GM21526 (cell line): ENCODE data around the gene JUND.

ENCODE experiments used
- ATAC-seq: cut with Tn5 transposase; IDR thresholded peaks from one replicate; pipeline ENCODE4 v1.9.1; 2021; ENCODE audit warnings: moderate library complexity; ENCODE audit not compliant: unreplicated experiment, low FRiP score

Gene JUND

DNA sequence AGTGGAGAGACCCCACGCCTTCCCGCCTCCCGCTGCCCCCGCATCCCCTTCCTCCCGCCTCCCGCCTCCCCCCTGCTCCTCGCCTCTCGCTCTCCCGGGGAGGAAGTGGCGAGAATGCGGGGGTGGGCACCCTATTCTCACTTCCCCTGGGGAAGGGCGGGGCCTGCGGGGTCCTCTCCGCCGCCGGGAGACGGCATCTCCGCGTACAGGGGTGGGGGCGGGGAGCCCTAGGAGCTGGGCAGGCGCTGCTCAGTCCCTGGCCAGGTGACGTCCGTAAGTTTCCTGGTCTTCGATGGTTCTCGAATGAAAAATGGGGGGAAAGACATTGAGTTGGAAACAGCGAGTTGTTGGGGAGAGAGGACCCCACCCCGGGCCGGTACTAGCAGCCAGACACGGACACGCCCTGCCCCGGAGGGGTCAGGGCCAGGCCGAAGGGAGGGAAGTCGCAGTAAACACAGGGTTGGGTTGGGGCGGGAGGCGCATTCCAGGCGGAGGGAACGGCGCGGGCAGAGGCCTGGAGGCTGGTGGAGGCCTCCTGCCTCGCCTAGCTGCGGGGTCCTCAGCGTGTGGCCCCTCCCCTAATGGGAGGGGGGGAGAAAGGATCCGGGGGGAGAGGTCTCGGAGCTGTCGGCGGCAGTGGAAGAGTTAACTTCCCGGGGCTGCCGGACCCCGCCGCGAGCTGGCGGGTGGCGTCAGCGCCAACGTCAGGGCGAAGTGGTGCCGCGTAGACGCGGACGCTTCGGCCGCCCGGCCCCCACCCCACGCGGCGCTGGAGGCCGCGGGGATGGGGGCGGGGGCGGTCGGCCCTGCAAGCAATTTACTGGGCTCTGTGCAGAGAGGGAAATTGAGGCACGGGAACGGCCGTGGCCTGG lies 10.4 kb upstream of the JUND start:
- ATAC-seq: no peak

- no peak for ATAC-seq
Observed at GRCh38 chr19:18291019-18291524, 9.7 kb upstream of the JUND start.

- ATAC-seq: no peak
Observed at GRCh38 chr19:18290302-18291018, 9.0 kb upstream of the JUND start.

- no peak for ATAC-seq
Observed at GRCh38 chr19:18289471-18290301, 8.3 kb upstream of the JUND start.

DNA sequence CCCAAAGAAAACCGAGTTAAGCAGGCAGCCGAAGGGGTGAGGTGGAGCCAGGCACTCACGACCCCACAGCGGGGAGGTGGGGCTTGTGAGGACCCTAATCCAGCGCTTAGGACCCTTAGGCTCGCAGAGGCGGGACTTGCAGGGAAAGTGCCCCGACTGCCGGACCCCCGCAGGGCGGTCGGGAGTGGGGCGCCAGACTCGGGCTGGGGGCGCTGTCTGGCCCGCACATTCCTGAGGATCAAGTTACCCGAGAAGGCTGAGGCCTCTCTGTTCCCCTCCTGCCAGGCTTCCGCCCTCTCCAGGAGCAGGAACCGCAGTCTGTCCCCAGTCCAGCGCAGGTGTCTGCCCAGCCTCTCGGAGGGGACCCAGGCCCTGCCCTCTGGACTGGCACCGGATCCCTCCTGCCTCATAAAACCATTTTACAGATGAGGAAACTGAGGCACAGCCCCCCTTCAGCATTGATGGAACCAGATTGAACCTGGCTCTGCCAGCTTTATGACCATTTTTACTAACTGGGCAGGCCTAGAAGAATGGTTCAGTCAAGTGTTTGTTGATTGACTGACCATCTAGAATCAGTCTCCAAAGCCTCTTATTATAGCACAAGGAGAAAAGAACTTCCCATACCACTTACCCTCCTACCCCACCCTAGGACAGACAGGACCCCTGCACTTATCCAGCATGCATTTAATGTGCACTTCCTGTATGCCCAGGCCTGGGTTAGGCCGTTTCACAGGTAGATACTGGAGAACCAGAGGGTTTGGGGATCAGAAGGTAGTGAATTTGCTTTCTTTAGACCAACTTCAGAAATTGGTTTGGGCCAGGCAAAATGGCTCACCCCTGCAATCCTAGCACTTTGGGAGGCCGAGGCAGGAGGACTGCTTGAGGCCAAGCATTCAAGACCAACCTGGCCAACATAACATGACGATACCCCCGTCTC lies 6.7 kb upstream of the JUND start:
- ATAC-seq: no peak

- no peak for ATAC-seq
Observed at GRCh38 chr19:18286973-18287635, 5.7 kb upstream of the JUND start.

DNA sequence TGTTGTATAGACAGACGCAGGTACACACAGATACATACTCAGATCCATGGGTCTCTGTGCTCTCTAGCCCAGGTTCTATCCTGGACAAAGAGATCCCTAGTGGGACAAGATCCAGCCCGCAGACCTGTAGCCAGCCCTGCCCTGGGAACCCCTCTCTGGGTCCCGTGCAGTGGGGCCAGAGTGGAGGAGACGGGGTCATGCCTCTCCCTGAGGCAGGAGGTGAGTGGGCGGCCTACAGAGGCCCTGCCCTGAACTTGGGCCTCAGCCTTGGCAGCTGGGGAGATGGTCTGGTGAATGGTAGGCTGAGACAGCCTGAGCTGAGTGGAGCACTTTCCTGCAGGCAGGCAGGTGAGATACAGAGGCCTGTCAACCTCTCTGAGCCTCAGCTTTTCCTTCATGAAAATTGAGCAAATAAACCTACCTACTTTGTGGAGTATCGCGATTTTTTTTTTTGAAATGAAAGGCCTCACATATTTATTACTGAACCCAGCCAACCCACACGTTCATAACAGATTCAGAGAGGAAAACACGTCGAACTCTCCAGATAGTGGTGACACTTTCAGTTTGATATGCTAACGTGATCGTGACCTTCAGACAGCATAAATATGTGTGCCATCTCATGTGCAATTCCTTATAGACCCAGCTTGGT lies 3.4 kb upstream of the JUND start:
- no peak for ATAC-seq

DNA sequence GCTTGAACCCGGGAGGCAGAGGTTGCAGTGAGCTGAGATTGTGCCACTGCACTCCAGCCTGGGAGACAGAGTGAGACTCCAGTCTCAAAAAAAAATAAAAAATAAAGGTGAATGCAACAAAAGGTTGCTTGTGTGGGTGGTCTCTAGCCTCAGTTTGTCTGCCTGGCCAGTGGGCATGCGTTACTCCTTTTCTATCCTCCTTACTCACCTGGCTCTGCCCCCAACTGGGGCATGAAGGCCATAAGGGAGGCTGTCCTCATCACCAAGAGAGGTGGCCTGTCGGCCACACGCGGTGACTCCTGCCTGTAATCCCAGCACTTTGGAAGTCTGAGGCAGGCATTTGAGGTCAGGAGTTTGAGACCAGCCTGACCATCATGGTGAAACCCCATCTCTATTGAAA lies 1.9 kb upstream of the JUND start:
- no peak for ATAC-seq

GRCh38 chr19:18282788-18283141 lies 1.3 kb upstream of the JUND start:
- no peak for ATAC-seq

DNA sequence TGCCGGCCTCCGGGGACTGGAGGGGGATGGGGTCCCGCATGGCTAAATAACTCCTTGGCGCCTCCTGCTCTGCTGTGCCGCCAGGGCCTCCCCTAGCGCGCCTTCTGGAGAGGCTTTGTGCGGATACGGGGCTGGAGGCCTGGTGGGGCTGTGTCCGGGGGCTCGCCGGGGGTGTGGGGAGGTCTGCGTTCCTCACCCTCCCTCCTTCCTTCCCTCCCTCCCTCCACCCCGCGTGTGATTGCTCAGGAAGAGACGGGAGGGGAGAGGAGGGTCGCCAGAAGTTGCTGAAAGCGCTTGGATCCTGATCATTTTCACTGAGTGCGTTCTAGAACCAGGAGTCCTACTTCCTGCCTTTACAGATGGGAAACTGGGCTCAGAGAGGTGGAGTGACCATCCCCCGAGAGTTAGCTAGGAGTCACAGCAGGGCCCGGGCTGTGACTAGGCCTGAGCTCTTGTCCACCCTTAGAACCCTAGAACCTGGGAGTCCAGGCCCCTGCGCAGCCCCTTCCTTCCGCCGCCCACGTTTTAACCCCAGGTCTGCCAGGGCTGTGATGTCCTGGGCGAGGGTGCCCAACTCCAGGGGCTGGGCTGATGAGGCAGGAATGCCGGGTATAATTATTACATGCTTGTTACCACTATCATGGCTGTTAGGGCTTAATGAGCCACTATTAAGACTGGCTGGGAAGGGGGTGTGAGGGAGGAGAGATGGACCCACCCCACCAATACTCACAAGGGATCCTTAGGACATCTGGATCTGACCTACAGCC lies 782 bp upstream of the JUND start:
- ATAC-seq: no peak

GRCh38 chr19:18280247-18281081 lies 958 bp downstream of the JUND start:
- no peak for ATAC-seq

DNA sequence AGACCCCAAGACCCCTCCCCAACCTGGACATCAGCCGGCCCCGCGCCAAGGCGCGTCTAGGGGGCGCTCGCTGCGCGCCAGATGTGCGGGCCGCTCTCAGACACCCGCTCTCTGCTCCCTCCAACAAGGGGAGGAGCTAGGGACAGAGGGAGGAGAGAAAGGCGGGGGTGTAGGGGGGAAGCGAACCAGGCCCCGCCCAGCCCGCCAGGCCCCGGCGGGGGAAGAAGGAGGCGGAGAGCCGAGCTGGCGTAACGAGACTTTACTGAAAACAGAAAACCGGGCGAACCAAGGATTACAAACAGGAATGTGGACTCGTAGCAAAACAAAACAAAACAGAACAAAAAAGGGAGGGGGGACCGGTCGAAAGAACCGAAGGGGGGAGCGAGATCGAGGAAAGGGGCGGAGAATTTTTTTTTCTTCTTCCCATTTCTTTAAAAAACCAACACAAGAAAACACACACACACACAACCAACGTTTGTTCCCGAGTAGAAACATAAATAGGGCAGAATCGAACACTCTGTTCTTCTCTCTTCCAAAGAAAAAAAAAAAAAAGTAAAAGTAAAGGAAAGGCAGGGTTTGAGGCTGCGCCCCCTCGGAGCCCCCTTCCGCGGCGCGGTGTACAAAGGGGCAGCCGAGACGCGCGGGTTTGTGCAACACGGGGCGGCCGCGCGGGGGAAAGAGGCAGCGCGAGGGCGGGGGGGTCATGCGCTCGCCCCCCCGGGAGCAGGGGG lies 1.7 kb downstream of the JUND start:
- no peak for ATAC-seq

GRCh38 chr19:18279266-18279515 lies 2.2 kb downstream of the JUND start:
- no peak for ATAC-seq

DNA sequence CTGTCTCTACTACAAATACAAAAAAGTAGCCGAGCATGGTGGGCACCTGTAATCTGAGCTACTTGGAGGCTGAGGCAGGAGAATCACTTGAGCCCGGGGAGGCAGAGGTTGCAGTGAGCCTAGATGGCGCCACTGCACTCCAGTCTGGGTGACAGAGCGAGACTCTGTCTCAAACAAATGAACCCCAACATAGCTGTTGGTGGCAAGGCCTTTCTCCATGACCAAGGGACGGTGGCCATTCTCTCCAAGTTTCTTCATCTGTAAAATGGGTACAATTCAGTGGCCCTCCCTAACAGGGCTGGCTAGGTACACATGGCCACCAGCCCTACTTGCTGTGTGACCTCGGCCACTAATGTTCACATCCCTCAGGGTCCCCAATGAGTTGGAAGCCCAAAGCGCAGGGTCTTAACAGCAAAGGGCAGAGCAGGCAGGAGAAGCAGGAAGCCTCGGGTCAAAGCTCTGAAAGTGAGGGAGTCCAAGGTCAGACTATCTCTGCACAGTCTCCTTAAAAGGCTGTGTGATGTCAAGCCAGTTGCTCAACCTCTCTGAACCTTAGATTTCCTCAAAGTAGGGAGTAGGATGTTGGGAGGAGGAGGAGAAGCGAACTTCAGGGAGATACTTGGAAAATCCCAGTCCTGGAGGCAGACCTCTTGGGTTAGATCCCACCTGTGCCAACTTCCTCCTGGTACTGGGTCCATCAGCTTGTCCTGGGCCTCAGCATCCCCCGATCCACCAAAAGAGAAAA lies 2.7 kb downstream of the JUND start:
- no peak for ATAC-seq

DNA sequence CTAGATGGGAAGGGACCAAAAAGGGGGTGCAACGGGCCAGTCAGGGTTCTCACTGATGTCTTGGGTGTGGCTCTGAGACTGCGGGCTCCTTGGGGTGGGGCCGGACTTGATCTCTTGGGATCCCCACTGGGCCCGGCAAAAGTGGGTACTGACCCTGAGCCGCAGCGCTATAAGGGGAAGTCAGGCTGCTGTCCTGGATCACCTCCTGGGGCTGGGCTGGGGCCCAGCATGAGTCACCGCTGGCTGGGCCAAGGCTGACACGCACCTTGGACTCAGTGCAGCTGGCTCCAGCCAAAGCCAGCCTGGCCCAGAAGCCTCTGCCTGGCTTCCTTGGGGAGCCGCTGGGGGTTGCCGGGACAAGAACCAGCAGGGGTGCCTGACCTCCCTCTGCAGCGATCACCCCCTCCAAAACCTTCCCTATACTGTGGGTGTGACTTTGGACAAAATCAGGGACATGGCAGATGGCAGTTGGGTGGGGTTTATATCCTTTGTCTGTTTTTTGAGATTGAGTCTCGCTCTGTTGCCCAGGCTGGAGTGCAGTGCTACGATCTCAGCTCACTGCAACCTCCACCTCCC lies 6.6 kb downstream of the JUND start:
- ATAC-seq: no peak

- ATAC-seq: no peak
Observed at GRCh38 chr19:18274219-18274780, 7.1 kb downstream of the JUND start, which contains the start of gene IQCN. Gene IQCN (minus strand): TSS chr19:18274452. CDS start chr19:18269478, 4,974 bp downstream.
